ENCODE data around the gene PTPN4. TPM values are rescaled to one million over a fixed set of nuclear protein-coding genes. Genes with fewer than 3 reads are reported as not detected.
A peak's percentile ranks its signal among the peaks of the same experiment; 100 is the strongest.

PTPN4 gene
- total and polyA plus RNA-seq, 2 experiments from 2014 or later, result 41.6 to 90.4 TPM

DNA sequence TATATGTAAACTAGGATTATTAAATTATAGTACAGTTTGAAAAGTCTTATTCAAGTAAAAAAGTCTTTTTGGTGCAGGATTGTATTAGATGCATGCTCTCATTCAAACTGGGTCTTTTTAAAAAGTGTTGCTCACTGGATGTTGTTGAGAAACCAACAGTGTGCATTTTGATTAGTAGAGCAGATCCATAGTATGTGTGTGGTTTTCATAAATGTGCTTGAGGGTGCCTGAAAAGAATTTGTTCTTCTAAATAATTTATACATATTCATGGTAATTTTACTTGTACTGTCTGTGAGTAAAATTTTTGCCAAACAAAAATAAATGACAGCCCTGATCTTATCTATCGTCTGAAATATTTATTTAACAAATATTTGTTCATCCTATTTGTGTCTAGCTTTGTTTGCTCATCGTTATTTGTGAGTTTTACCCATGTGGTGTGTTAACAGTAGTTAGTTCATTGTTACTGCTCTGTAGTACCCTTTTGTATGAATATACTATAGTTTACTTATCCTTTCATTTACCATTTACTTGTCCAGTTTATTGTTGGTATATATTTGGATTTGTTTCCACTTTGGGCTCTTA is 50.4 kb downstream of the PTPN4 start:
- Mint-ChIP-seq H3K27me3 (ENCODE audit: insufficient read depth, low read depth, poor library complexity) (peaks cover 3% of the 10 kb centered on the region), H3K4me3 (no peak overlapping the region), H3K9me3 (peaks cover 10% of the 10 kb centered on the region), H3K27ac (peak overlapping the region; percentile 27; the same call in 1 of the 2 replicates), H3K4me1 (peaks cover 48% of the 10 kb centered on the region), H3K36me3 (ENCODE audit: low read depth) (peaks cover 37% of the 10 kb centered on the region)
- Histone ChIP-seq H3K27me3 (ENCODE audit: insufficient read depth) (no peaks in the 10 kb centered on the region), H3K4me3 (no peak overlapping the region), H2AFZ (no peak overlapping the region), H3K9me2 (ENCODE audit: insufficient read depth) (no peaks in the 10 kb centered on the region), H3K27ac (ENCODE audit: low read depth) (no peak overlapping the region), H3K4me2 (no peak overlapping the region), H3K36me3 (ENCODE audit: insufficient read depth) (no peaks in the 10 kb centered on the region), H3K4me1 (ENCODE audit: insufficient read depth) (0 out of 2 replicates have a peak, but pooled peaks cover 14% of the 10 kb centered on the region), H3F3A (replicated peaks; ENCODE audit: low read depth) (no peaks in the 10 kb centered on the region), H4K20me1 (replicated peaks; ENCODE audit: insufficient read depth) (peaks cover 6% of the 10 kb centered on the region; the same call in 1 of the 2 replicates), H3K79me2 (replicated peaks; ENCODE audit: insufficient read depth) (peaks cover 90% of the 10 kb centered on the region)
- ATAC-seq (no peak), DNase-seq (ENCODE audit: low spot score) (no peak)
- no peak for TF ChIP-seq JUNB (IDR thresholded peaks at IDR 0.05; ENCODE audit: unreplicated experiment)
- TF ChIP-seq, protein P1, sequence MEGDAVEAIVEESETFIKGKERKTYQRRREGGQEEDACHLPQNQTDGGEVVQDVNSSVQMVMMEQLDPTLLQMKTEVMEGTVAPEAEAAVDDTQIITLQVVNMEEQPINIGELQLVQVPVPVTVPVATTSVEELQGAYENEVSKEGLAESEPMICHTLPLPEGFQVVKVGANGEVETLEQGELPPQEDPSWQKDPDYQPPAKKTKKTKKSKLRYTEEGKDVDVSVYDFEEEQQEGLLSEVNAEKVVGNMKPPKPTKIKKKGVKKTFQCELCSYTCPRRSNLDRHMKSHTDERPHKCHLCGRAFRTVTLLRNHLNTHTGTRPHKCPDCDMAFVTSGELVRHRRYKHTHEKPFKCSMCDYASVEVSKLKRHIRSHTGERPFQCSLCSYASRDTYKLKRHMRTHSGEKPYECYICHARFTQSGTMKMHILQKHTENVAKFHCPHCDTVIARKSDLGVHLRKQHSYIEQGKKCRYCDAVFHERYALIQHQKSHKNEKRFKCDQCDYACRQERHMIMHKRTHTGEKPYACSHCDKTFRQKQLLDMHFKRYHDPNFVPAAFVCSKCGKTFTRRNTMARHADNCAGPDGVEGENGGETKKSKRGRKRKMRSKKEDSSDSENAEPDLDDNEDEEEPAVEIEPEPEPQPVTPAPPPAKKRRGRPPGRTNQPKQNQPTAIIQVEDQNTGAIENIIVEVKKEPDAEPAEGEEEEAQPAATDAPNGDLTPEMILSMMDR (conservative IDR thresholded peaks at IDR 0.05; ENCODE audit: low read depth in 2 of 2), result no peak
- TF ChIP-seq POLR2AphosphoS5 (IDR thresholded peaks at IDR 0.05; ENCODE audit: low read depth), result no peak
- TF ChIP-seq STAT1 (IDR thresholded peaks at IDR 0.05; ENCODE audit: unreplicated experiment), result no peak
- no peak for TF ChIP-seq ETS1 (IDR thresholded peaks at IDR 0.05)
- no peak for TF ChIP-seq EZH2 (IDR thresholded peaks at IDR 0.05; ENCODE audit: low read depth, unreplicated experiment)
- TF ChIP-seq CREB1 (CRISPR knock-in tag; IDR thresholded peaks at IDR 0.05; ENCODE audit: low read depth), result no peak
- TF ChIP-seq ZNF114 (CRISPR knock-in tag; IDR thresholded peaks at IDR 0.05), result no peak
- TF ChIP-seq EZH2phosphoT487 (IDR thresholded peaks at IDR 0.05; ENCODE audit: unreplicated experiment), result no peak
- TF ChIP-seq NANOG (IDR thresholded peaks at IDR 0.05; ENCODE audit: borderline replicate concordance), result no peak
- TF ChIP-seq, protein P2, sequence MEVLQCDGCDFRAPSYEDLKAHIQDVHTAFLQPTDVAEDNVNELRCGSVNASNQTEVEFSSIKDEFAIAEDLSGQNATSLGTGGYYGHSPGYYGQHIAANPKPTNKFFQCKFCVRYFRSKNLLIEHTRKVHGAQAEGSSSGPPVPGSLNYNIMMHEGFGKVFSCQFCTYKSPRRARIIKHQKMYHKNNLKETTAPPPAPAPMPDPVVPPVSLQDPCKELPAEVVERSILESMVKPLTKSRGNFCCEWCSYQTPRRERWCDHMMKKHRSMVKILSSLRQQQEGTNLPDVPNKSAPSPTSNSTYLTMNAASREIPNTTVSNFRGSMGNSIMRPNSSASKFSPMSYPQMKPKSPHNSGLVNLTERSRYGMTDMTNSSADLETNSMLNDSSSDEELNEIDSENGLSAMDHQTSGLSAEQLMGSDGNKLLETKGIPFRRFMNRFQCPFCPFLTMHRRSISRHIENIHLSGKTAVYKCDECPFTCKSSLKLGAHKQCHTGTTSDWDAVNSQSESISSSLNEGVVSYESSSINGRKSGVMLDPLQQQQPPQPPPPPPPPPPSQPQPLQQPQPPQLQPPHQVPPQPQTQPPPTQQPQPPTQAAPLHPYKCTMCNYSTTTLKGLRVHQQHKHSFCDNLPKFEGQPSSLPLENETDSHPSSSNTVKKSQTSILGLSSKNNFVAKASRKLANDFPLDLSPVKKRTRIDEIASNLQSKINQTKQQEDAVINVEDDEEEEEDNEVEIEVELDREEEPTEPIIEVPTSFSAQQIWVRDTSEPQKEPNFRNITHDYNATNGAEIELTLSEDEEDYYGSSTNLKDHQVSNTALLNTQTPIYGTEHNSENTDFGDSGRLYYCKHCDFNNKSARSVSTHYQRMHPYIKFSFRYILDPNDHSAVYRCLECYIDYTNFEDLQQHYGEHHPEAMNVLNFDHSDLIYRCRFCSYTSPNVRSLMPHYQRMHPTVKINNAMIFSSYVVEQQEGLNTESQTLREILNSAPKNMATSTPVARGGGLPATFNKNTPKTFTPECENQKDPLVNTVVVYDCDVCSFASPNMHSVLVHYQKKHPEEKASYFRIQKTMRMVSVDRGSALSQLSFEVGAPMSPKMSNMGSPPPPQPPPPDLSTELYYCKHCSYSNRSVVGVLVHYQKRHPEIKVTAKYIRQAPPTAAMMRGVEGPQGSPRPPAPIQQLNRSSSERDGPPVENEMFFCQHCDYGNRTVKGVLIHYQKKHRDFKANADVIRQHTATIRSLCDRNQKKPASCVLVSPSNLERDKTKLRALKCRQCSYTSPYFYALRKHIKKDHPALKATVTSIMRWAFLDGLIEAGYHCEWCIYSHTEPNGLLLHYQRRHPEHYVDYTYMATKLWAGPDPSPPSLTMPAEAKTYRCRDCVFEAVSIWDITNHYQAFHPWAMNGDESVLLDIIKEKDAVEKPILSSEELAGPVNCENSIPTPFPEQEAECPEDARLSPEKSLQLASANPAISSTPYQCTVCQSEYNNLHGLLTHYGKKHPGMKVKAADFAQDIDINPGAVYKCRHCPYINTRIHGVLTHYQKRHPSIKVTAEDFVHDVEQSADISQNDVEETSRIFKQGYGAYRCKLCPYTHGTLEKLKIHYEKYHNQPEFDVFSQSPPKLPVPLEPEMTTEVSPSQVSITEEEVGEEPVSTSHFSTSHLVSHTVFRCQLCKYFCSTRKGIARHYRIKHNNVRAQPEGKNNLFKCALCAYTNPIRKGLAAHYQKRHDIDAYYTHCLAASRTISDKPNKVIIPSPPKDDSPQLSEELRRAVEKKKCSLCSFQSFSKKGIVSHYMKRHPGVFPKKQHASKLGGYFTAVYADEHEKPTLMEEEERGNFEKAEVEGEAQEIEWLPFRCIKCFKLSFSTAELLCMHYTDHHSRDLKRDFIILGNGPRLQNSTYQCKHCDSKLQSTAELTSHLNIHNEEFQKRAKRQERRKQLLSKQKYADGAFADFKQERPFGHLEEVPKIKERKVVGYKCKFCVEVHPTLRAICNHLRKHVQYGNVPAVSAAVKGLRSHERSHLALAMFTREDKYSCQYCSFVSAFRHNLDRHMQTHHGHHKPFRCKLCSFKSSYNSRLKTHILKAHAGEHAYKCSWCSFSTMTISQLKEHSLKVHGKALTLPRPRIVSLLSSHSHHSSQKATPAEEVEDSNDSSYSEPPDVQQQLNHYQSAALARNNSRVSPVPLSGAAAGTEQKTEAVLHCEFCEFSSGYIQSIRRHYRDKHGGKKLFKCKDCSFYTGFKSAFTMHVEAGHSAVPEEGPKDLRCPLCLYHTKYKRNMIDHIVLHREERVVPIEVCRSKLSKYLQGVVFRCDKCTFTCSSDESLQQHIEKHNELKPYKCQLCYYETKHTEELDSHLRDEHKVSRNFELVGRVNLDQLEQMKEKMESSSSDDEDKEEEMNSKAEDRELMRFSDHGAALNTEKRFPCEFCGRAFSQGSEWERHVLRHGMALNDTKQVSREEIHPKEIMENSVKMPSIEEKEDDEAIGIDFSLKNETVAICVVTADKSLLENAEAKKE (CRISPR knock-in tag; IDR thresholded peaks at IDR 0.05), result no peak
- TF ChIP-seq, protein P3, sequence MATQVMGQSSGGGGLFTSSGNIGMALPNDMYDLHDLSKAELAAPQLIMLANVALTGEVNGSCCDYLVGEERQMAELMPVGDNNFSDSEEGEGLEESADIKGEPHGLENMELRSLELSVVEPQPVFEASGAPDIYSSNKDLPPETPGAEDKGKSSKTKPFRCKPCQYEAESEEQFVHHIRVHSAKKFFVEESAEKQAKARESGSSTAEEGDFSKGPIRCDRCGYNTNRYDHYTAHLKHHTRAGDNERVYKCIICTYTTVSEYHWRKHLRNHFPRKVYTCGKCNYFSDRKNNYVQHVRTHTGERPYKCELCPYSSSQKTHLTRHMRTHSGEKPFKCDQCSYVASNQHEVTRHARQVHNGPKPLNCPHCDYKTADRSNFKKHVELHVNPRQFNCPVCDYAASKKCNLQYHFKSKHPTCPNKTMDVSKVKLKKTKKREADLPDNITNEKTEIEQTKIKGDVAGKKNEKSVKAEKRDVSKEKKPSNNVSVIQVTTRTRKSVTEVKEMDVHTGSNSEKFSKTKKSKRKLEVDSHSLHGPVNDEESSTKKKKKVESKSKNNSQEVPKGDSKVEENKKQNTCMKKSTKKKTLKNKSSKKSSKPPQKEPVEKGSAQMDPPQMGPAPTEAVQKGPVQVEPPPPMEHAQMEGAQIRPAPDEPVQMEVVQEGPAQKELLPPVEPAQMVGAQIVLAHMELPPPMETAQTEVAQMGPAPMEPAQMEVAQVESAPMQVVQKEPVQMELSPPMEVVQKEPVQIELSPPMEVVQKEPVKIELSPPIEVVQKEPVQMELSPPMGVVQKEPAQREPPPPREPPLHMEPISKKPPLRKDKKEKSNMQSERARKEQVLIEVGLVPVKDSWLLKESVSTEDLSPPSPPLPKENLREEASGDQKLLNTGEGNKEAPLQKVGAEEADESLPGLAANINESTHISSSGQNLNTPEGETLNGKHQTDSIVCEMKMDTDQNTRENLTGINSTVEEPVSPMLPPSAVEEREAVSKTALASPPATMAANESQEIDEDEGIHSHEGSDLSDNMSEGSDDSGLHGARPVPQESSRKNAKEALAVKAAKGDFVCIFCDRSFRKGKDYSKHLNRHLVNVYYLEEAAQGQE (IDR thresholded peaks at IDR 0.05; ENCODE audit: unreplicated experiment), result no peak
- TF ChIP-seq ZNF331 (CRISPR knock-in tag; IDR thresholded peaks at IDR 0.05; ENCODE audit: low read depth), result no peak

Data from GM23338 (cell line).